GM12891 (cell line): ENCODE measurements around the gene NAA20.

Experiments
- DNase-seq: peaks from one replicate; pipeline ENCODE4 v3.0.0; 2011; ENCODE audit warnings: low spot score; ENCODE audit not compliant: insufficient read length
- FAIRE-seq: peaks from 2 replicates; lab custom pipeline; 2011; peaks lifted over from hg19 to GRCh38; lab: Jason Lieb, UNC
- PAX5 ChIP-seq: IDR thresholded peaks from 2 replicates; pipeline ENCODE4 v1.6.1; 2011; ENCODE audit warnings: low read length, moderate library complexity, mild to moderate bottlenecking; ENCODE audit not compliant: insufficient read depth, severe bottlenecking
- POLR2A ChIP-seq: IDR thresholded peaks from 2 replicates; pipeline ENCODE4 v1.6.1; 2011; ENCODE audit warnings: low read depth, low read length, control low read depth
- POLR2AphosphoS5 ChIP-seq: IDR thresholded peaks from 2 replicates; pipeline ENCODE4 v1.6.1; 2011; ENCODE audit warnings: low read depth, low read length, control low read depth
- POU2F2 ChIP-seq: IDR thresholded peaks from 2 replicates; pipeline ENCODE4 v1.6.1; 2011; ENCODE audit warnings: low read depth, mild to moderate bottlenecking, control low read depth, low read length, moderate library complexity
- SPI1 ChIP-seq: IDR thresholded peaks from 2 replicates; pipeline ENCODE4 v1.6.1; 2011; ENCODE audit warnings: low read depth, low read length, control low read depth
- TAF1 ChIP-seq: IDR thresholded peaks from 2 replicates; pipeline ENCODE4 v1.6.1; 2011; ENCODE audit warnings: low read depth, low read length, control low read depth

Gene NAA20

GRCh38 chr20:19991854-19992253 lies 25.3 kb upstream of the NAA20 start:
- DNase-seq, result no peak
- no peak for FAIRE-seq
- no peak for TF ChIP-seq POLR2AphosphoS5
- no peak for TF ChIP-seq SPI1
- no peak for TF ChIP-seq POU2F2
- no peak for TF ChIP-seq TAF1
- no peak for TF ChIP-seq PAX5
- no peak for TF ChIP-seq POLR2A

- FAIRE-seq (no peak), DNase-seq (no peak)
- TF ChIP-seq POLR2A, result no peak
- TF ChIP-seq SPI1, result no peak
- no peak for TF ChIP-seq PAX5
- no peak for TF ChIP-seq POU2F2
- TF ChIP-seq POLR2AphosphoS5, result no peak
- no peak for TF ChIP-seq TAF1
Measured at GRCh38 chr20:19992996-19993908, 23.9 kb upstream of the NAA20 start.

DNA sequence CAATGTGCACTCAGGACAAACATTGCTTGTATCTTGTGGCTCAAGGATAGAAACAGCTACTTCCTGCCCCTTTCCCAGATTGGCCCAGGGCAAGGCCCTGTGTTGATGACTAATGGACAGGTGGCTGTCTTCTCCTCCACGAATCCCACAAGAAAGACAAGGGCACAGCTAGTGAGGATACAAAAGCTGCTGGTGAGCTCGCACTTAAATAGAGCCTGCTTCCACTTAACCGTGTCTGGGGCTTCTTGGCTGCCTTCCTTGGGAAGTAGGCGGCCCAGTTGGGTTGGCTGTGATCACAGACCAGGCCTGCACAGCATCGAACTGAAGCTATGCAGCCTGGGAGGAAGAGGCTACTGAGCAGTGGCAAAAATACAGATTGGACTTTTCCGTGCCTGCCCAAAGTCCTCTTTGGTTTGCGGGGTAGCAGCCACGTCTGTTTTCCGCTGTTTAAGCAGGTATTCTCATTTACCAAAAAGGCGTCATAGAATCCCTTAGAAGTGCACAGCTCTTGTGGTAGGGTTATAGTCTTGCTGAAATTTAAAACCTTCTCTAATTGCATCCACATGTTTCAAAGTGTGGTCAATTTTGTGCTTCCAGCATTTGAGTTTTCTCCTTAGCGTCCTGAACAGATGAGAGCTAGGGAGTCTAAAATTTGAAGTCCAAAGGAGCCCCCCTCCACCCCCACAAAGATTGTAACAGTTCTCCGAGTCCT lies 23.0 kb upstream of the NAA20 start:
- TF ChIP-seq SPI1 (no peak), POLR2AphosphoS5 (no peak), POU2F2 (no peak), PAX5 (no peak), TAF1 (no peak), POLR2A (no peak)
- no peak for FAIRE-seq
- no peak for DNase-seq

DNA sequence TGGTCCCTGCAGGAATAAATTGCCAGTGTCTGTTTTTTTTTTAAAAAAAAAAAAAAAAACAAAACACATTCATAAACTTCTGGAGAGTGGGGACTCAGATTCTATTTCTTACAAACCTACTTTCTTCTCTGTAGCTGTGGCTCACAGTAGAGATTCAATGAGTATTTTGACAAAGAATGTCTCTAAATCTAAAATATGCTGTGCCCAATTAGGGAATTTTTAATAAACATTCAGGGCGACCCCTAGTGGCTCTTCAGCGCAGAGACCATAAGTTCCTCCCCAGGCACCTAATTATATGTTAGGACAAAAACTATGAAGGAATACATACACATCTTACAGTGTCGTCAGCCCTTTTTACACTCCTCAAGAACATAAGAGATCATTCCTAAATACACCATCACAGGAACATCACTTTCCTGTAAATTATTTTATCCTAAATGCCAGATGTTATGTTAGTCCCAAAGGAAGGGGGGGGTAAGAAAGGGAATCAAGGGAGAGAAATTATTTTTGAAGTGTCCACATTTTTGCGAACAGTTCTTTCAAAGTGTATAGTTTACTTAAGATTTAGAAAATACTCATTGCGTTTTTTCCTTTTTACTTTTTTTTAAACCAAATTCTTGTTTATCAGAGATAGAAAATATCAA lies 21.8 kb upstream of the NAA20 start:
- FAIRE-seq, result no peak
- DNase-seq, result no peak
- no peak for TF ChIP-seq POLR2AphosphoS5
- no peak for TF ChIP-seq POLR2A
- TF ChIP-seq POU2F2, result no peak
- no peak for TF ChIP-seq TAF1
- TF ChIP-seq SPI1, result no peak
- TF ChIP-seq PAX5, result no peak

DNA sequence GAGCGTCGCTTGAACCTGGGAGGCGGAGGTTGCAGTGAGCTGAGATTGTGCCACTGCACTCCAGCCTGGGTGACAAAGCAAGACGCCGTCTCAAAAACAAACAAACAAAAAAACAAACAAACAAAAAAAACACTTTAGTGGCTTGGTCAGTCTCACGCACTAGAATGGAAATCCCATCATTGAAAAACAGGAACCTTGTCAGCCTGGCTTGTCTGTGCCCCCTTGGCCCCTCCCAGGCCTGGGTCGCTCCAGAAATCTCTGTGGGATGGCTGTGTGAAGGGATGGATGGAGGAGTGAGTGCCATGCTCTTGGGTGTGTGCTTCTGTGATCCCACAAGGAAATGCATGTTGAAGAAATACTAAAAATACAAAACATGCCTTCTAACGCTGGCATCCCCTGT lies 20.9 kb upstream of the NAA20 start:
- DNase-seq (no peak), FAIRE-seq (no peak)
- TF ChIP-seq POLR2A, result no peak
- no peak for TF ChIP-seq PAX5
- no peak for TF ChIP-seq TAF1
- no peak for TF ChIP-seq SPI1
- no peak for TF ChIP-seq POLR2AphosphoS5
- no peak for TF ChIP-seq POU2F2

- DNase-seq (no peak), FAIRE-seq (no peak)
- TF ChIP-seq PAX5, result no peak
- TF ChIP-seq POLR2A, result no peak
- TF ChIP-seq POU2F2, result no peak
- no peak for TF ChIP-seq SPI1
- no peak for TF ChIP-seq POLR2AphosphoS5
- no peak for TF ChIP-seq TAF1
Measured at GRCh38 chr20:19996917-19997316, 20.2 kb upstream of the NAA20 start.

GRCh38 chr20:19998990-19999705 lies 18.0 kb upstream of the NAA20 start:
- FAIRE-seq (no peak), DNase-seq (no peak)
- TF ChIP-seq PAX5, result no peak
- TF ChIP-seq SPI1, result no peak
- no peak for TF ChIP-seq TAF1
- no peak for TF ChIP-seq POLR2A
- no peak for TF ChIP-seq POU2F2
- TF ChIP-seq POLR2AphosphoS5, result no peak

DNA sequence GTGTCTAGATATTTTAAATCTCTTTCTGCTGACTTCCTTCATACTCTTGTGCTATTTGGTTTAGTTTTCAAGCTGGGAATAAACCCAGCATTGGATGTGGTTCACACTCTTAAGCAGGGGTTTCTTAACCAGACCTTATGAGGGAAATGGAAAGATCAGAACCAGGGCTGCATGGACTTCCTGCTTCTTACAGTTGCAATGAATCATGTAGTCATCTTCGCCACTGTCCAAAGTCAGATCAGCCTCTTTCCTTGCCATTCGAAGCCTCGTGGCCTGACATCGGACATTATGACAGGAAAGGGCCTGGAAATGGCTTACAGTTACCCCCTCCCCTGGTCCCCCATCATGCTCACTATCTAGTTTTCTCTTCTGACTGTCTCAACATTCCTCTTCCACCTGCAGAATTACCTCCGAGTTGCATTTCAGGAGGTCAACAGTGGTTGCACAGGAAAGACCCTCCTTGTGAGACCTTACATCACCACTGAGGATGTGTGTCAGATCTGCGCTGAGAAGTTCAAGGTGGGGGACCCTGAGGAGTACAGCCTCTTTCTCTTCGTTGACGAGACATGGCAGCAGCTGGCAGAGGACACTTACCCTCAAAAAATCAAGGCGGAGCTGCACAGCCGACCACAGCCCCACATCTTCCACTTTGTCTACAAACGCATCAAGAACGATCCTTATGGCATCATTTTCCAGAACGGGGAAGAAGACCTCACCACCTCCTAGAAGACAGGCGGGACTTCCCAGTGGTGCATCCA lies 16.8 kb upstream of the NAA20 start:
- TF ChIP-seq POLR2AphosphoS5, result no peak
- TF ChIP-seq PAX5, result no peak
- TF ChIP-seq POU2F2, result no peak
- no peak for TF ChIP-seq SPI1
- no peak for TF ChIP-seq TAF1
- TF ChIP-seq POLR2A, result no peak
- FAIRE-seq, result no peak
- no peak for DNase-seq
